COLO668 (cell line): ENCODE results near the gene POP5.
"Not testable (repeated sequence)": the region's sequence is repeated elsewhere in the genome, so short reads cannot be mapped to it uniquely, and the experiment has no call there.

Source experiments
- DNase-seq: peaks from one replicate; lab custom pipeline; 2025; ENCODE audit not compliant: unreplicated experiment; lab: John Stamatoyannopoulos, UW

Gene POP5

GRCh38 chr12:120538281-120539156 lies 42.7 kb downstream of the POP5 start:
- DNase-seq: no peak

DNA sequence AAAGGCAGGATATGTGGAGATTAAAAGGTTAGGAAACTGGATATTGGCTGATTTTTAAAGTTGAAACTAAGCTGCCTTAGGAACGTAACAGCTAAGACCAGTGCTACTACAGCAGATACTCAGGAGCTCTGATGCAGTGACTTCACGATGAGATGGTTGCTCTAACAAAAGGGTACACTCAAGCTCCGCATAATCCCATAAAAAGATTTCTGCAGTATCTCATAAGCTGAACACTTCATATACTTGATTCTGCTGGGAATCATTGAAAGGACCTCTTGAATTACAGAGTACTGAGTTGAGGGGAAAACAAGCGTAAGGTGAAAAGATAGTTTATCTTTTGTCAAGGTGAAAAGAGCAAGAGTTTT lies 43.4 kb downstream of the POP5 start:
- DNase-seq: no peak

GRCh38 chr12:120536064-120536791 lies 45.0 kb downstream of the POP5 start:
- peak; percentile 30 for DNase-seq

DNA sequence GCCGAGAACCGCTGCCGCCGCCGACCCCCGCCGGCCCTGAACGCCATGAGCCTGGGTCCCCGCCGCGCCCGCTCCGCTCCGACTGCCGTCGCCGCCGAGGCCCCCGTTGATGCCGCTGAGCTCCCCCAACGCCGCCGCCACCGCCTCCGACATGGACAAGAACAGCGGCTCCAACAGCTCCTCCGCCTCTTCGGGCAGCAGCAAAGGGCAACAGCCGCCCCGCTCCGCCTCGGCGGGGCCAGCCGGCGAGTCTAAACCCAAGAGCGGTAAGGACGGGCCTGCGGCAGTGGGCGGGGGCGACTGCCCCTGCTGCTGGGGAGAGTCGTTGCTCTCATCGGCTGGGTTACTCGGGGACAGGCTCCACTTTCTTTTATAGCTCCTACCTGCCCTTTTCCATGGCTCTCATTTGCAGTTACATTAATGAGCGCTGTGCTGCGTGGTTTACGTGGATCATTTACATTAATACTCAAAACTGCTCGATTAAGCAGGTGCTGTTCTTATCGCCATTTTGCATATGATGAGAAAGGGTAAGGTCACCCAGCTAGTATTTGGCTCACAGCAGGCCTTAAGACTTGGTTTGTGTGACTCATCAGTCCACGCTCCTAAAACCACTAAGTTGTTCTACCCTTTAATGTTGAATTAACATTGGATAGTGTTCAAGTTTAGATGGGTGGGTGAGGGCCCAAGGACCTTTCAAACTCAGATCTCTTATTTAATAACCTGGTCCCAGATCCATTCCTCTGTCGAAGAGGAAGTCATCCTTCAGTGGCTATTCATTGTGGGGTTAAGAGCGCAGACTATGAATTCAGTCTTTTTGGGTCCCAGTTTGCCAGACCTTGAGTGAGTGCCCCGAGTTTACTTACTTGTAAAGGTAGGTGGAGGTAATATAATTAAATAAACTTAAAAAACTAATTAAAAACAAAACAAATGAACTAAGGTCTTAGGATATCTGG lies 46.2 kb downstream of the POP5 start:
- DNase-seq: peak; percentile 69

- DNase-seq: peak; percentile 69
These were observed 46.9 kb downstream of the POP5 start, which contains the start of gene RNF10 for GRCh38 chr12:120534203-120534702. TSS of gene RNF10 (plus strand) at chr12:120534356. CDS start at chr12:120534812, 456 bp downstream.

- no peak for DNase-seq
These were observed 48.4 kb downstream of the POP5 start for GRCh38 chr12:120532701-120533238.

DNA sequence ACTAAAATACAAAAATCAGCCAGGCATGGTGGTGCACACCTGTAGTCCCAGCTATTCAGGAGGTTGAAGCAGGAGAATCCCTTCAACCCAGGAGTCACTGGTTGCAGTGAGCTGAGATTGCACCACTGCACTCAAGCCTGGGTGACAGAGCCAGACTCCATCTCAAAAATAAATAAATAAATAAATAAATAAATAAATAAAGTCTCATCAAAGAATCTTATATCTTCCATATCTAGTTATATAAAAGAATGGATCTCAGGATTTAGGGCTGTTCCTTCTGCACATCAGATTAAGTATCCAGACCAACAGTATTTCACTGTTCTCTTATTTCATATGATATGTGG lies 50.8 kb downstream of the POP5 start:
- not testable (repeated sequence) for DNase-seq

DNA sequence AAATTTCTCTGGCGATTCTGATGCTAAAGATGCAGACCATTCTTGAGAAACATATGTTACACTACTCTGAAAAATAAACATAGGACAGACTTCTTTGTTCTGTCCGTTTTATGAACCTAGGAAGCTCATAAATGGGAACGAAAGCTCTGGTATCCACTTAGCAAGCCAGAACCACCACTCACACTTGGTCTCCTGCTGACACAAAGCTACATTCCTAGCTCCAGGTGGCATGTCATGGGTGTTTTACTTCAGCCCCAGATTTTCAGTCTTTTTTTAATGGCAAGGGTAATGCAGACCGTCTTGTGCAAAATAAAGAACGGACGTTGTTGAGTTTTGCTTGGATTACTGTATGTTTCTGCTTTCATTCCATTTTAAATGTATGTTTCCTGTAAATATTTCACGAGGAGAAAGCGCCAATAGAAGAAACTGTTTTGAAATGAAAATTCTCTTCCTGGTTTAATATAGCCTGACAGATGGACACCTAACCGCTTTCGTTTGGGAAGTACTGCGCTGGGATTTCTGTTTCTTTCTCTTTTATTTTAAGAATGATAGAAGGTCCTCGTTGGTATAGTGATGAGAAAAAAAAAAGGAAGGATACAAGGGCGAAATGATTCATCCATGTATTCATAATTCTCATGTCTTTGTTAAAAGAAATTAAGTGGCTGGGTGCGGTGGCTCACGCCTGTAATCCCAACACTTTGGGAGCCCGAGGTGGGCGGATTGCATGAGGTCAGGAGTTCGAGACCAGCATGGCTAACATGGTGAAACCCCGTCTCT lies 51.4 kb downstream of the POP5 start:
- peak; percentile 44 for DNase-seq

GRCh38 chr12:120528861-120529525 lies 52.2 kb downstream of the POP5 start, which contains the start of gene COQ5:
TSS of gene COQ5 (minus strand) at chr12:120529158. CDS start at chr12:120529141, 17 bp downstream.
- peak; percentile 94 for DNase-seq
